H1 (cell line): ENCODE results near the gene DVL1. TPM values are rescaled to one million over a fixed set of nuclear protein-coding genes. Genes with fewer than 3 reads are reported as not detected.

Source experiments
- ATF3 ChIP-seq: IDR thresholded peaks from 2 replicates; pipeline ENCODE4 v1.6.1; 2011; ENCODE audit warnings: low read depth, mild to moderate bottlenecking, low read length; ENCODE audit not compliant: insufficient read depth
- CBX5 ChIP-seq: fragments of 300-800, 300-1000 bp; sonication (generic); IDR thresholded peaks from 2 replicates; pipeline ENCODE4 v1.7.1; 2016; ENCODE audit warnings: antibody characterized with exemption, low read length, low read depth
- CHD7 ChIP-seq: fragments of 300-600 bp; sonication (generic); IDR thresholded peaks from 2 replicates; pipeline ENCODE4 v1.7.1; 2012; ENCODE audit warnings: low read length, moderate library complexity, mild to moderate bottlenecking, inconsistent platforms; ENCODE audit not compliant: insufficient replicate concordance
- FOSL1 ChIP-seq: IDR thresholded peaks from 2 replicates; pipeline ENCODE4 v1.6.1; 2011; ENCODE audit warnings: mild to moderate bottlenecking, low read depth, low read length, moderate library complexity; ENCODE audit not compliant: insufficient read depth
- SIN3A ChIP-seq, 2 experiments: IDR thresholded peaks in 1 of 2; conservative IDR thresholded peaks in 1 of 2; 2 replicates each; pipeline ENCODE4 v1.6.1; 2011 to 2012; ENCODE audit warnings: low read length in 2 of 2, improper control_type of control experiment in 1 of 2, low read depth in 1 of 2, mild to moderate bottlenecking in 1 of 2
- polyA plus RNA-seq, 7 experiments: library from polyadenylated mRNA; depleted of rRNA in 3 of 7; stranded (reverse) in 5 of 7; unstranded in 2 of 7; fragments of >200 nt in 5 of 7; fragments of 200-250 nt in 2 of 7; gene quantifications; 1 replicate in 5 of 7; 2 replicates in 1 of 7; 4 replicates in 1 of 7; pipeline versions ENCODE4 v1.2.1 to v1.2.3, GENCODE V29; 2011 to 2013; ENCODE audit warnings: missing spikeins in 2 of 7, mixed read lengths in 2 of 7
- total RNA-seq: library from RNA; stranded (reverse); fragmentation: NEBNext Ultra II Directional; extraction: Animal tissue kit (Norgen Biotek cat#: 25700); gene quantifications from 2 replicates; pipeline ENCODE4 v1.2.1, GENCODE V29; 2021
- TF ChIP-seq, protein P1 (sequence below), 3 experiments: IDR thresholded peaks; 1 replicate in 2 of 3; 2 replicates in 1 of 3; pipeline versions ENCODE4 v1.5.1 to v1.6.1; 2011; ENCODE audit warnings: low read length in 3 of 3, mild to moderate bottlenecking in 3 of 3, inconsistent platforms in 2 of 3, low read depth in 1 of 3, moderate library complexity in 1 of 3; ENCODE audit not compliant: insufficient read depth in 1 of 3; ENCODE audit errors: control extremely low read depth in 1 of 3

The DVL1 gene
- total and polyA plus RNA-seq, 2 of the 8 experiments (the other 6 are each of a cell fraction or from before 2014, with no cell fraction given), result 39.4 to 58.9 TPM

DNA sequence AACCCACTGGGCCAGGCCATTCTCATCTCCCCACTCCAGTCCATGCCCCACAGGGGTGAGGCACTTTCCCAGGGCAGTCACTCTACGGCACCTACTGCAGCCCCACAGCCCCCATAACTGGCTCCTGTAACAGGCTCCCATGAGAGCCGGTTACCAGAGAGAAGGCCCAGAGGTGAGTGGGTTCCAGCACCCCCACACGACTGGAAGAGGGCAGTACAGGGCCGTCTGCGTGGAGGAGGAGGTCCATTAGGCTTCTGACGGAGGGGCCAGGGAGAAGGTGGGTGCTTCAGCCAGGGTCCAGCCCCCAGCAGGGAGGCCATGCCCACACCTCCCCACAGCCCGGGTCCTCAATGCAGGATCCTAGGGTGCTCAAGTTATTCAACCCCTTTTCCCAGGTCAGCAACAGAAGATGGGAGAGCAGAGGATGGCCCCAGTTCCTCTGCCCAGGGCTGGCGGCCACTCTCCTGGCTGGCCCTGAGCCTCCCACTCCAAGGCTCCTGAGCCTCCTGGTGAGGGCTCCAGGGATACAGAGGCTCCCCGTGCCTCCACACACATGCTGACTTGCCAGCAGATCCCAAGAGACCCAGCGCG is 43.1 kb downstream of the DVL1 start (continued):
- TF ChIP-seq CHD7 (no peak), FOSL1 (no peak), ATF3 (no peak), SIN3A (conservative IDR thresholded peaks at IDR 0.05 in 1 of 2, IDR thresholded peaks at IDR 0.05 in 1 of 2; ENCODE audit: low read depth in 1 of 2, low read length in 2 of 2) (no peak), CBX5 (no peak)
- TF ChIP-seq, protein P1, sequence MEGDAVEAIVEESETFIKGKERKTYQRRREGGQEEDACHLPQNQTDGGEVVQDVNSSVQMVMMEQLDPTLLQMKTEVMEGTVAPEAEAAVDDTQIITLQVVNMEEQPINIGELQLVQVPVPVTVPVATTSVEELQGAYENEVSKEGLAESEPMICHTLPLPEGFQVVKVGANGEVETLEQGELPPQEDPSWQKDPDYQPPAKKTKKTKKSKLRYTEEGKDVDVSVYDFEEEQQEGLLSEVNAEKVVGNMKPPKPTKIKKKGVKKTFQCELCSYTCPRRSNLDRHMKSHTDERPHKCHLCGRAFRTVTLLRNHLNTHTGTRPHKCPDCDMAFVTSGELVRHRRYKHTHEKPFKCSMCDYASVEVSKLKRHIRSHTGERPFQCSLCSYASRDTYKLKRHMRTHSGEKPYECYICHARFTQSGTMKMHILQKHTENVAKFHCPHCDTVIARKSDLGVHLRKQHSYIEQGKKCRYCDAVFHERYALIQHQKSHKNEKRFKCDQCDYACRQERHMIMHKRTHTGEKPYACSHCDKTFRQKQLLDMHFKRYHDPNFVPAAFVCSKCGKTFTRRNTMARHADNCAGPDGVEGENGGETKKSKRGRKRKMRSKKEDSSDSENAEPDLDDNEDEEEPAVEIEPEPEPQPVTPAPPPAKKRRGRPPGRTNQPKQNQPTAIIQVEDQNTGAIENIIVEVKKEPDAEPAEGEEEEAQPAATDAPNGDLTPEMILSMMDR (IDR thresholded peaks at IDR 0.05; ENCODE audit: control extremely low read depth in 1 of 3, insufficient read depth in 1 of 3, low read depth in 1 of 3, low read length in 3 of 3), result peak in 2 of 3 experiments; percentile 31 to 52; a peak in 3 of 4 replicates
